Stimulated activated CD4-positive, alpha-beta T cell treated with anti-CD3 and anti-CD28 coated beads, Interleukin-1b, Interleukin-23, amount 100 ng/mL, for 1 hour (primary cell): ENCODE results near the gene VAPA.

Source experiments
- DNase-seq, 2 donors: peaks; one replicate each; pipeline ENCODE4 v3.0.0-alpha.2; 2020; ENCODE audit warnings: low read depth in 2 of 2

The VAPA gene, protein sequence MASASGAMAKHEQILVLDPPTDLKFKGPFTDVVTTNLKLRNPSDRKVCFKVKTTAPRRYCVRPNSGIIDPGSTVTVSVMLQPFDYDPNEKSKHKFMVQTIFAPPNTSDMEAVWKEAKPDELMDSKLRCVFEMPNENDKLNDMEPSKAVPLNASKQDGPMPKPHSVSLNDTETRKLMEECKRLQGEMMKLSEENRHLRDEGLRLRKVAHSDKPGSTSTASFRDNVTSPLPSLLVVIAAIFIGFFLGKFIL

GRCh38 chr18:9913526-9914333 is at the start of gene VAPA:
Gene VAPA, plus strand, starts transcription at chr18:9914016. Its CDS starts 241 bp downstream, at chr18:9914257.
- peak; percentile 80 to 83 for DNase-seq

DNA sequence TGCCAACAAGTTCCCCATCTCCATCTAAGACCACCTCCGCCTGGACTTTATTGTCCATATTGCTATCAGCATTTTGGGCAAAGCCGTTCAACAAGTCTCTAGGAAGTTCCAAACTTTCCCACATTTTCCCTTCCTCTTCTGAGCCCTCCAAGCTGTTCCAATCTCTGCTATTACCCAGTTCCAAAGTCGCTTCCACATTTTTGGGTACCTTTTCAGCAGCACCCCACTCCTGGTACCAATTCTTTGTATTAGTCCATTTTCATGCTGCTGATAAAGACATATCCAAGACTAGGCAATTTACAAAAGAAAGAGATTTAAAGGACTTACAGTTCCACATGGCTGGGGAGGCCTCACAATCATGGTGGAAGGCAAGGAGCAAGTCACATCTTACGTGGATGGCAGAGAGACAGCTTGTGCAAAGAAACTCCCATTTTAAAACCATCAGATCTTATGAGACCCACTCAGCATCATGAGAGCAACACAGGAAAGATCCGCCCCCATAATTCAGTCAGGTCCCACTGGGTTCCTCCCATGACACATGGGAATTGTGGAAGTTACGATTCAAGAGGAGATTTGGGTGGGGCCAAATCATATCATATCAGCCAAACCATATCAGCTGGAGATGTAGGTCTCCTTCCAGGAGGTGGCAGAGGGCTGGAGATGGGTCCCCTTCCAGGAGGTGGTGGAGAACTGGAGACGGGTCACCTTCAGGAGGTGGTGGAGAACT is 47.9 kb upstream of the VAPA start:
- DNase-seq = no peak

DNA sequence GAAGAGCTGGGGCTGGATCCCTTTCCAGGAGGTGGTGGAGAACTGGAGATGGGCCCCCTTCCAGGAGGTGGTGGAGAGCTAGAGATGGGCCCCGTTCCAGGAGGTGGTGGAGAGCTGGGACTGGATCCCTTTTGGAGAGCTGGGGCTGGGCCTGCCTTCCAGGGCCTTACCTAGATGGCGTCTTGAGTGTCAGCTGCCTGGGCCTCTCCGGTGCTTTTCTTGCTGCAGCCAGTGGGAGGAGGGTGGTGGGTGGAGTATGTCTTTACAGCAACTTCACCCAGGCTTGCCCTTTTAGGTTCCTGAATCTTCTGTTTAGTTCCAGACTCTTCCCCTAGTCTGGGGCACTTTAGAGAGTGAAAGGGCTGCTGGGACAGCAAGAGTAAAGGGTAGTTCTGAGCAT is 47.2 kb upstream of the VAPA start:
- no peak for DNase-seq

- DNase-seq = no peak
These were observed 46.7 kb upstream of the VAPA start for GRCh38 chr18:9867071-9867594.

- no peak for DNase-seq
These were observed 44.7 kb upstream of the VAPA start for GRCh38 chr18:9868857-9869714.

- no peak for DNase-seq
These were observed 43.9 kb upstream of the VAPA start for GRCh38 chr18:9869715-9870430.

DNA sequence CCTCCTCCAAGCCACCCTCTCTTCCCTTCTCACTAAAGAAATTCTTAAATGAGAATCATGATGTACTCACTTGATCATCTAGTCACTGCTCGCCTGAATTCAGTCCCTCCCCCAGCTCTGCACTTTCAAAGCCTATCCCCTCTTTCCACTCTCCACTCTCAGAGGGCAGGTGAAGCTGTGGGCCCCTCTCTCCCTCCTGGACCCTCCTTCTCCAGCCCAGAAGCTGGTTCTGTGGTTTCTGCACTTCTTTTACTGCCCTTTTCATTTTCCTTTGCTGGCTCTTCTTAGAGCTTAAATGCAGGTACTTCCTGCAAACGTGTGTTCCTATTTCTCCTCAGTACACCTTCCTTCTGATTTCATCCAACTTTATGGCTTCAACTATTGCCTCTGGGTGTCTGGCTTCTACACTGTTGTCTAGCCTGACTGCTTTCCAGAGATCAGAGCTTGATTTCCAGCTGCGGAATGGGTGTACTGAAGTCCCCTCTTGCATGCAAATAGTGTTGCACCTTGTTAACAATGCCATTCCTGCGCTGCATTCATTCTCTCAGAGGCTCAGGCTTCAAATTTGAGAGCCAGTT is 43.3 kb upstream of the VAPA start:
- no peak for DNase-seq

DNA sequence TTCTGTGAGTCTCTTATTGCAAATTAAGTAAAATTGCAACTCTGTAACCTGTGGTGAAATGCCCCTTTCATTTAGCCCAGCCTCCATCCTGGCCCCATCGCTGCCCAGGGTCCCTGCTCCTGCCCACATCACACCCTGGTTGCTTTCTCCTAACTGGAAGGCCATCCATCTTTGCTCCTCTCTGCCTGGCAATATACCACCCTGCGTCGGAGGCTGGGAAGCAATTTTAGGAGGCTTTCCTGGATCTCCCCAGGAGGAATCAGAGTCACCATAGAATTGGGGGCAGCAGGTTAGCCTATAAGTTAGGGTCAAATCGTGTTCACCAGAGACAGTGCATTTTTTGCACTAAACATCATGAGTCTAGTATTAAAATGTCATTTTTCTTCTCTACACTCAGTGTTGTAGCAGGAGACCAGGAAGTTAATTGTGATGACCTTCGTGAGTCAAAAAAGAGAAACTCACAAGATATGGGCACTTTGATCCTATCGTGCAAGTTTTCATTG is 42.5 kb upstream of the VAPA start:
- no peak for DNase-seq

GRCh38 chr18:9872823-9873222 is 41.0 kb upstream of the VAPA start:
- no peak for DNase-seq

DNA sequence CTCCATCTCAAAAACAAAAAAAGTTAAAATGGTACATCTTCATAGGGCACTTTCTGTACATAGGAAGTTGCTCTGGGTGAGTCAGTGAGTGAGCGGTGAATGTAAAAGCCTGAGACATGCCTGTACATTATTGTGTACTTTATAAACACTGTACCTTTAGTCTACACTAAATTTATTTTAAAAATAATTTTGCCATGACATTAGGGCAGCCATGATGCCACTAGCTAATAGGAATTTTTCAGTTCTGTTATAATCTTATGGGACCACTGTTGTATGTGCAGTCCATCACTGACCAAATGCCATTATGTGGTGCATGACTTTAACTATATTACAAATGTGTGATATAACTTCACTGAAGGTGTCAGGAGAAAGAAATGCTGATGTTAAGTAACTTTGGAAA is 39.1 kb upstream of the VAPA start:
- no peak for DNase-seq

DNA sequence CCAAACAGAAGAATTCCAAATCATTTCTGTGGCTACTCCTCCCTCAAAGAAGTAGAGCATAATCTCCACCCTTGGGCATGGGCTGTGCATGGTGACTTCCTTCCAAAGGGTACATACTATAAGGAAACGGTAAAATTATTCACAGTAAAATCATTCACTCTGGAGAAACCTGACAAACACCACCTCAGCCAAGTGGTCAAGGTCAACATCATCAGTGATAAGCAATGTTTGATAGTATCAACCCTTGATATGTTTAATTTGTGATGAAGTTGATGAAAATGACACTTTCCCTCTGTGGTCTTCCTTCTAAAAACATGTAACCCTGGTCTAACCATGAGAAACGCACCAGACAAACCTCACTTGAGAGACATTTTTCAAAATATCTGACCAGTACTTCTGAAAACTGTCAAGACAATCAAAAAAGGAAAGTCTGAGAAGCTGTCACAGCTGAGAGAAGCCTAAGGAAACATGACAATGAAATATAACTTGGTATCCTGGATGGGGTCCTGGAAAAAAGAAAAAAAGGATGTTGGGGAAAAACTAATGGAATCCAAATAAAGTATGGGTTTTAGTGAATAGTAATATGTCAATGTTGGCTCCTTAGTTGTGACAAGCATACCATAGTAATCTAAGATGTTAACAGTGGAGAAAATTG is 37.5 kb upstream of the VAPA start:
- DNase-seq = no peak

GRCh38 chr18:9876867-9877654 is 36.8 kb upstream of the VAPA start:
- no peak for DNase-seq

DNA sequence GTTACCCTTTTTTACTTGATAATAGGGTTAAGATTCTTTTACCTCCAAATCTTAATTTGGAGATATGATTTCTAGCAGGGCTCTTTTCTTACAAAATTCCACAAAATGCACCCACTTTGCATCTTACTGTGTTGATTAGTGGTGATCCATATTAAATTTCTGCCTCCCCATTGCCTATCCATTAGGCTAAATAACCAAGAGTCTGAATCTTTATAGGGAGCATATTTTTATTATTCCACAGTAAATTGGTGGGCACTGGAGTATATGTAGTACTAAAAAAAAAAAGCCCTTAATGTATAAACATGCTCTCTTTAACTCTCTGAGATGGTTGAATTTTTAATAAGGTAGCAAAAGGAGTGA is 36.2 kb upstream of the VAPA start:
- no peak for DNase-seq

DNA sequence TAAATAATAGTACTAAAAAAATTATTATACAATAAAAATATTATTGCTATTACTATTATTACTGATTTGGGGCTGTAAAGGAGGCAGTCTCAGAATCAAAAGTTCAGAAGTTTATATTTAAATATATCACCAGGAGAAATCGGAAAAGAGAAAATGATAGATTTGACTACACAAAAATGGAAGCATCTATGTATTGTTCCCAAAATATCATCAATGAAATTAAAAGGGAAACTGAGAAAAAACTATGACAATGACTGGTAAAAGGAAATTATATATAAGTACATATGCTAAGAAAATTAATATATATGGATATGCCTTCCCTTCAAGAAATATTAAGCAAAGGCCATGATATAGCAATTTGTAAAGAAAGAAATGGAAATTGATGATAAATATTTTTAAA is 35.7 kb upstream of the VAPA start:
- DNase-seq = no peak

GRCh38 chr18:9878783-9879242 is 35.0 kb upstream of the VAPA start:
- no peak for DNase-seq

GRCh38 chr18:9884090-9884489 is 29.7 kb upstream of the VAPA start:
- DNase-seq = no peak

- DNase-seq = no peak
These were observed 29.2 kb upstream of the VAPA start for GRCh38 chr18:9884532-9885140.
